Epithelial cell of esophagus (primary cell): ENCODE results near the gene PKD2L2.

Experiments
- DNase-seq: peaks from one replicate; pipeline ENCODE4 v3.0.0; 2010; ENCODE audit warnings: low read depth
- H3K4me3 ChIP-seq: 2 replicates; pipeline ENCODE4 v1.5.1; 2011; ENCODE audit warnings: mild to moderate bottlenecking, low read length, control low read depth
- TF ChIP-seq, protein P1 (sequence below): IDR thresholded peaks from 2 replicates; pipeline ENCODE4 v1.5.1; 2011; ENCODE audit warnings: low read depth, mild to moderate bottlenecking, low read length, control low read depth, inconsistent platforms; ENCODE audit not compliant: insufficient read depth; ENCODE audit errors: missing control alignments

PKD2L2 gene

GRCh38 chr5:137870647-137871339 is 18.5 kb upstream of the PKD2L2 start:
- H3K4me3 ChIP-seq = no peak overlapping the region
- TF ChIP-seq, protein P1, sequence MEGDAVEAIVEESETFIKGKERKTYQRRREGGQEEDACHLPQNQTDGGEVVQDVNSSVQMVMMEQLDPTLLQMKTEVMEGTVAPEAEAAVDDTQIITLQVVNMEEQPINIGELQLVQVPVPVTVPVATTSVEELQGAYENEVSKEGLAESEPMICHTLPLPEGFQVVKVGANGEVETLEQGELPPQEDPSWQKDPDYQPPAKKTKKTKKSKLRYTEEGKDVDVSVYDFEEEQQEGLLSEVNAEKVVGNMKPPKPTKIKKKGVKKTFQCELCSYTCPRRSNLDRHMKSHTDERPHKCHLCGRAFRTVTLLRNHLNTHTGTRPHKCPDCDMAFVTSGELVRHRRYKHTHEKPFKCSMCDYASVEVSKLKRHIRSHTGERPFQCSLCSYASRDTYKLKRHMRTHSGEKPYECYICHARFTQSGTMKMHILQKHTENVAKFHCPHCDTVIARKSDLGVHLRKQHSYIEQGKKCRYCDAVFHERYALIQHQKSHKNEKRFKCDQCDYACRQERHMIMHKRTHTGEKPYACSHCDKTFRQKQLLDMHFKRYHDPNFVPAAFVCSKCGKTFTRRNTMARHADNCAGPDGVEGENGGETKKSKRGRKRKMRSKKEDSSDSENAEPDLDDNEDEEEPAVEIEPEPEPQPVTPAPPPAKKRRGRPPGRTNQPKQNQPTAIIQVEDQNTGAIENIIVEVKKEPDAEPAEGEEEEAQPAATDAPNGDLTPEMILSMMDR = no peak
- DNase-seq = no peak

DNA sequence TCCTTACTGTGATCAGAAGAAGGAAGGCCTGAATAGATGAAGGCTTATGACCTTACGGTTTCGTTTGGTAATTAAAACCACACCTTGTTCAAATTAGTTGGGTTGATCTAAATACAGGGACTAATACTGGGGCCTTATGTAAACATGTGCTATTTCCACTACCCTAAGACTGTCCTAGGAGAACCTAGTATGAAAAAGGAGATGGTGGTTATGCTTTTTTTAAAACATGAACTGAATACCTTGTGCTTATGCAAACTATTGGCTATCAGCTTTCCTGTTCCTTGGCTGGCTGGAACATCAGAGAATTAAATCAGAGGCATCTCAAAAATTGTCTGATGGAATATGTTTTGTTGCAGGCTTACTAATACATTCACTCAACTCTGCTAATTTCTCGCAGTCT is 17.7 kb upstream of the PKD2L2 start:
- TF ChIP-seq, protein P1 = no peak

GRCh38 chr5:137872466-137872865 is 16.8 kb upstream of the PKD2L2 start:
- TF ChIP-seq, protein P1 = no peak
- no peak overlapping the region for H3K4me3 ChIP-seq
- DNase-seq = no peak

More for the DNA sequence above, 17.7 kb upstream of the PKD2L2 start:
- no peak for DNase-seq
- H3K4me3 ChIP-seq = no peak overlapping the region

- DNase-seq = no peak
- TF ChIP-seq, protein P1 = no peak
- no peak overlapping the region for H3K4me3 ChIP-seq
Measured at GRCh38 chr5:137876101-137876500, 13.2 kb upstream of the PKD2L2 start.

GRCh38 chr5:137880313-137880712 is 8.9 kb upstream of the PKD2L2 start:
- peak; percentile 72 for DNase-seq
- H3K4me3 ChIP-seq = no peak overlapping the region
- TF ChIP-seq, protein P1 = no peak

- DNase-seq = no peak
- H3K4me3 ChIP-seq = no peak overlapping the region
- TF ChIP-seq, protein P1 = no peak
Measured at GRCh38 chr5:137887831-137888230, 1.4 kb upstream of the PKD2L2 start.

GRCh38 chr5:137888466-137888862 is 793 bp upstream of the PKD2L2 start:
- no peak for DNase-seq
- peak overlapping the region; percentile 77 for H3K4me3 ChIP-seq
- TF ChIP-seq, protein P1 = no peak
